ENCODE results near the gene MYOZ2.

- no peak for TF ChIP-seq POLR2AphosphoS5 (IDR thresholded peaks at IDR 0.05; ENCODE audit: low read depth, low read length)
- no peak for TF ChIP-seq TAF1 (IDR thresholded peaks at IDR 0.05; ENCODE audit: borderline replicate concordance, low read depth, low read length)
Measured at GRCh38 chr4:119189638-119190037, 54.0 kb downstream of the MYOZ2 start.

Measured in GM12892 (cell line).